Peyer's patch (tissue), 4 donors: ENCODE data around the gene IFNG-AS1.

ENCODE experiments used
- CTCF ChIP-seq, 6 experiments: fragments of 450-650 bp in 4 of 6; fragments of 200-600 bp in 2 of 6; sonication (generic) in 1 of 6; IDR thresholded peaks; one replicate each; pipeline ENCODE4 v1.5.1; 2017 to 2019; ENCODE audit warnings: antibody characterized with exemption in 6 of 6, mild to moderate bottlenecking in 3 of 6, moderate library complexity in 1 of 6
- POLR2A ChIP-seq, 2 donors: fragments of 450-650 bp; IDR thresholded peaks; one replicate each; pipeline ENCODE4 v1.5.1; 2017; ENCODE audit warnings: antibody characterized with exemption in 2 of 2, mild to moderate bottlenecking in 2 of 2, moderate library complexity in 2 of 2

- TF ChIP-seq POLR2A (IDR thresholded peaks at IDR 0.05) (no peak), CTCF (IDR thresholded peaks at IDR 0.05) (no peak)
These were observed 20.9 kb upstream of the IFNG-AS1 start for GRCh38 chr12:67968321-67968720.
